SK-N-MC (cell line): ENCODE results near the gene SMOC1.

Experiments used
- DNase-seq: peaks from one replicate; pipeline ENCODE4 v3.0.0-alpha.2; 2011; ENCODE audit warnings: low read depth, low spot score
- H3K27ac ChIP-seq: fragments of 200-600 bp; sonication (generic); 2 replicates; pipeline ENCODE4 v1.5.1; 2016; ENCODE audit warnings: mixed run types
- H3K36me3 ChIP-seq: fragments of 200-600 bp; sonication (generic); 2 replicates; pipeline ENCODE4 v1.6.1; 2017; ENCODE audit warnings: antibody characterized with exemption, low read length, mixed read lengths; ENCODE audit not compliant: insufficient read depth
- H3K4me3 ChIP-seq: fragments of 200-600 bp; sonication (generic); 2 replicates; pipeline ENCODE4 v1.5.1; 2016
- H3K9ac ChIP-seq: fragments of 200-600 bp; sonication (generic); 2 replicates; pipeline ENCODE4 v1.8.0; 2017; ENCODE audit warnings: mixed run types, mixed read lengths; ENCODE audit not compliant: insufficient read length
- H3K9me3 ChIP-seq: fragments of 200-600 bp; sonication (generic); 2 replicates; pipeline ENCODE4 v1.6.1; 2017; ENCODE audit warnings: low read depth, mild to moderate bottlenecking, antibody characterized with exemption, low read length, moderate library complexity, mixed read lengths
- EZH2 ChIP-seq: fragments of 200-600 bp; sonication (generic); IDR thresholded peaks from one replicate; pipeline ENCODE4 v1.6.1; 2017; ENCODE audit warnings: antibody characterized with exemption
- FOXP2 ChIP-seq: optimal IDR thresholded peaks from 2 replicates; pipeline ENCODE3; 2011; ENCODE audit warnings: mild to moderate bottlenecking, moderate library complexity; ENCODE audit not compliant: insufficient read depth; ENCODE audit errors: extremely low read length, control extremely low read depth
- POLR2AphosphoS5 ChIP-seq: IDR thresholded peaks from 2 replicates; pipeline ENCODE4 v1.6.1; 2012; ENCODE audit warnings: mild to moderate bottlenecking, low read depth, low read length, borderline replicate concordance

Gene SMOC1

GRCh38 chr14:69945912-69946311 is 66.7 kb downstream of the SMOC1 start:
- TF ChIP-seq POLR2AphosphoS5, result no peak
- no peak for TF ChIP-seq FOXP2
- no peak for TF ChIP-seq EZH2
- Histone ChIP-seq H3K9ac (no peak overlapping the region), H3K4me3 (no peak overlapping the region), H3K27ac (no peak overlapping the region), H3K36me3 (no peaks in the 10 kb centered on the region), H3K9me3 (no peaks in the 10 kb centered on the region)
- no peak for DNase-seq

DNA sequence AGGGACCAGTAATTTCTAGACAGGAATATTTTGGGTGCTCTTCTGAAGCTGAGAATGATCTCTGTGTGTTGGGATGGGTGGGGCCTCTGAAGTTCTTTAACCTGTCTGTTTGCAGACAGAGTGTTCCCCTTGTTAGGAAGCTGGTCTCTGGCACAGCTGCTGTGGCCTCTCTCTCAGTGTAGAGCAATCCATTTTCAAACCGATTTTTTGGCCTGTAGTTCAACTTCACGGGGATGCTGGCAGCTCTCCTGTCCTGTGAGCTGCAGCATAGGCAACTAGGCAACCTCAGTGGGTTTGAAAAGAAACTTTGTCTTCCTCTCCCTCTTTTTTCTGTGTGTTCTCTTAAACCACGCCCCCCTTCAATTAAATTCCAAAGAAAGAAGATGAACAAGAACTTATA is 69.1 kb downstream of the SMOC1 start:
- DNase-seq, result no peak
- no peak overlapping the region for H3K27ac ChIP-seq
- H3K4me3 ChIP-seq, result no peak overlapping the region
- TF ChIP-seq EZH2, result no peak
- no peak overlapping the region for H3K9ac ChIP-seq
- no peaks in the 10 kb centered on the region for H3K36me3 ChIP-seq
- H3K9me3 ChIP-seq, result no peaks in the 10 kb centered on the region

GRCh38 chr14:69951263-69951662 is 72.0 kb downstream of the SMOC1 start:
- TF ChIP-seq FOXP2, result no peak
- no peak for TF ChIP-seq EZH2
- no peak for TF ChIP-seq POLR2AphosphoS5
- no peak for DNase-seq
- H3K9ac ChIP-seq, result no peak overlapping the region
- no peak overlapping the region for H3K27ac ChIP-seq
- no peaks in the 10 kb centered on the region for H3K36me3 ChIP-seq
- no peak overlapping the region for H3K4me3 ChIP-seq
- H3K9me3 ChIP-seq, result no peaks in the 10 kb centered on the region

DNA sequence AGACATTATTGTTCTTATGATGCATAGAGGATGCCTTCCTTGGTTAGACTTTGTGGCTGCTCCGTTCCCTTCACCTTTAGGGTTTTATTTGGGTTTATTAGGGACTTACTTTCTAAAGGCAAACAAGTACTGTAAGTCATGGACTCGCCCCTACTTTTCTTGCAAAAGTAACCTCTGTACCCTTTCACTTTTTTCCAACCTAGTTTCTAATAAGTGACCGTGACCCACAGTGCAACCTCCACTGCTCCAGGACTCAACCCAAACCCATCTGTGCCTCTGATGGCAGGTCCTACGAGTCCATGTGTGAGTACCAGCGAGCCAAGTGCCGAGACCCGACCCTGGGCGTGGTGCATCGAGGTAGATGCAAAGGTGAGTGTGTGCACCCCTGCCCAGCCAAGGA is 72.7 kb downstream of the SMOC1 start:
- no peak for DNase-seq
- no peak overlapping the region for H3K9ac ChIP-seq
- H3K9me3 ChIP-seq, result no peaks in the 10 kb centered on the region
- no peak overlapping the region for H3K27ac ChIP-seq
- H3K36me3 ChIP-seq, result no peaks in the 10 kb centered on the region
- TF ChIP-seq FOXP2, result no peak
- no peak for TF ChIP-seq POLR2AphosphoS5
- TF ChIP-seq EZH2, result no peak
- H3K4me3 ChIP-seq, result no peak overlapping the region

DNA sequence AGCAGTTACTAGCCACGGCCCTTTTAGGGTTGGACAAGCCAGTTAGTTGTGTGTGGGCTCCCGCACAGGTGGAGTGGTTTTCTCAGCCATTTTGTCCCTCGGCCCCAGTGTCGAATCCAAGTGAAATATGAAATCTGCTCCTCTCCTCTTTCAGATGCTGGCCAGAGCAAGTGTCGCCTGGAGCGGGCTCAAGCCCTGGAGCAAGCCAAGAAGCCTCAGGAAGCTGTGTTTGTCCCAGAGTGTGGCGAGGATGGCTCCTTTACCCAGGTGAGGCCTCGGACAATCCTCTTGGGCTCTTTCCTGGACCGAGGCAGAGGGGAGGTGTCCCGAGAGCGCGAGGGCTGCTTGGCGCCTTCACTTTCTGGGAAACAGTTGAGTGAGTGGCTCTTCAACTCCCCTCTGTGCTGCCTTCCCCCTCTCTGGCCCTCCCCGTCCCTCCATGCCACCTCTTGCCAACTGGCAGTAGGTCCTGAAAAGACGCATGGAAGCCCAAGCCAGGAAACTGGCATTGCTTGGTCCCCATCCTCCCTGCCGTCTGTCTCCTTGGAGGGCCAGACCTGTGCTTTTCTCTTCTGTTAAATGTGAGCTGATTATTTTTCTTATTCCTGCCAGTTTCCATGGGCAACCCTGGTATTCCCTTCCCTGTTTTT is 74.2 kb downstream of the SMOC1 start:
- Histone ChIP-seq H3K4me3 (no peak overlapping the region), H3K9ac (no peak overlapping the region), H3K36me3 (no peaks in the 10 kb centered on the region), H3K9me3 (no peaks in the 10 kb centered on the region), H3K27ac (no peak overlapping the region)
- DNase-seq, result no peak
- TF ChIP-seq POLR2AphosphoS5 (no peak), FOXP2 (no peak), EZH2 (no peak)

- H3K9ac ChIP-seq, result no peak overlapping the region
- no peaks in the 10 kb centered on the region for H3K9me3 ChIP-seq
- no peaks in the 10 kb centered on the region for H3K36me3 ChIP-seq
- H3K4me3 ChIP-seq, result no peak overlapping the region
- TF ChIP-seq FOXP2 (no peak), EZH2 (no peak), POLR2AphosphoS5 (no peak)
- H3K27ac ChIP-seq, result no peak overlapping the region
- DNase-seq, result no peak
Measured at GRCh38 chr14:69955855-69956845, 76.9 kb downstream of the SMOC1 start.

GRCh38 chr14:69956970-69957369 is 77.8 kb downstream of the SMOC1 start:
- DNase-seq, result no peak
- H3K36me3 ChIP-seq, result no peaks in the 10 kb centered on the region
- no peak overlapping the region for H3K27ac ChIP-seq
- no peak overlapping the region for H3K9ac ChIP-seq
- H3K4me3 ChIP-seq, result no peak overlapping the region
- H3K9me3 ChIP-seq, result no peaks in the 10 kb centered on the region
- no peak for TF ChIP-seq FOXP2
- TF ChIP-seq EZH2, result no peak
- no peak for TF ChIP-seq POLR2AphosphoS5

GRCh38 chr14:69957986-69958385 is 78.8 kb downstream of the SMOC1 start:
- no peak for DNase-seq
- Histone ChIP-seq H3K9me3 (no peaks in the 10 kb centered on the region), H3K4me3 (no peak overlapping the region), H3K36me3 (no peaks in the 10 kb centered on the region), H3K9ac (no peak overlapping the region), H3K27ac (no peak overlapping the region)
- TF ChIP-seq EZH2, result no peak
- TF ChIP-seq POLR2AphosphoS5, result no peak
- TF ChIP-seq FOXP2, result no peak
